ENCODE results near the gene DIRAS1. TPM values are rescaled to one million over a fixed set of nuclear protein-coding genes. Genes with fewer than 3 reads are reported as not detected.

DIRAS1 gene
- total RNA-seq, 1 experiment from 2014 or later = 18.5 TPM

DNA sequence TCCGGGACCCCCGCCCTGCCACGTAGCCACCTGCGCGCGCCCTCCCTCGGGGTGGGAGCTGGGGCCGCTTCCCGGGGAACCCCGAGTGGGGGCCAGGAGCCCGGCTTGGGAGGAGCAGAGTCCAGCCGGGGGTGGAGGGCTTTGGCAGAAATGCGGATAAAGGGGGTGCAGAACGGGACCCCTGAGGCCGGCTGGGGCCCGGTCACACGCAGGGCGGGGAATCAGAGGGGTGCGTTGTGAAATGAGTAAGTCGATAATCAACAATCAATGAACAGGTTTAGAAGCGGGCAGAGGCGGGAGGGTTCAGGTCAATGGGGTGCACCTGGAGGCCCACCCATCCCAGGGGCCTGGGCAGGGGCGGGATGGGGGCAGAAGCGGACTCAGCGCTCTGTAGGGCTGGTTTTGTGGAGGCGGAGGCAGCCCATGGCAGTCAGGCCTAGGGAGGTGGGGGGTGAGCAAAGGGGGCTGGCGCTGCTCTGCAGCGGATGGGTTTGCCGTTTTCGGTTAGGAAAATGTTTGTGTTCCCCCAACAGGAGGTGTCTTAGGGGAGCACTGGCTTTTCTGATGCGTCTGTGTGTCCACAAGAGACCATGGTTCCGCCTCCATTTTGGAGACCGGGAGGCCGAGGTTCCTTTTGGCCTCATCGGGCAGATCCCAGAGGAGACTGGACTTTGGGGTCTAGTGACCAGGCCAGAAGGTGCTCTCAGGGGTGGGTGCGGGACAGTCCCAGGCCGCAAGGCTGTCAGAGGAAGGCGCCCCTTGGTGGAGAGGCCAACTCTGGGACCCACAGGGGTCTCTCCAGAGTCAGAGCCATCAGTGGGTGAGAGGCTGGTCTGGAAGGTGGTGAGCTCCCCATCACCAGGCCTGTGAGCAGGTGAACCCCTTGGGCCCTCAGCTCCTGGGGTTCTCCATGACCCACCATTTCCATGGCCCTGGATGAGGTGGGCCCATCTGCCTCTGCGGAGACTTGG is 683 bp upstream of the DIRAS1 start:
- in situ Hi-C loops (cut with HindIII; ENCODE audit: low pct_unique_long_range_greater_than_20kb, low sequenced_read_pairs) = no loop called here

DNA sequence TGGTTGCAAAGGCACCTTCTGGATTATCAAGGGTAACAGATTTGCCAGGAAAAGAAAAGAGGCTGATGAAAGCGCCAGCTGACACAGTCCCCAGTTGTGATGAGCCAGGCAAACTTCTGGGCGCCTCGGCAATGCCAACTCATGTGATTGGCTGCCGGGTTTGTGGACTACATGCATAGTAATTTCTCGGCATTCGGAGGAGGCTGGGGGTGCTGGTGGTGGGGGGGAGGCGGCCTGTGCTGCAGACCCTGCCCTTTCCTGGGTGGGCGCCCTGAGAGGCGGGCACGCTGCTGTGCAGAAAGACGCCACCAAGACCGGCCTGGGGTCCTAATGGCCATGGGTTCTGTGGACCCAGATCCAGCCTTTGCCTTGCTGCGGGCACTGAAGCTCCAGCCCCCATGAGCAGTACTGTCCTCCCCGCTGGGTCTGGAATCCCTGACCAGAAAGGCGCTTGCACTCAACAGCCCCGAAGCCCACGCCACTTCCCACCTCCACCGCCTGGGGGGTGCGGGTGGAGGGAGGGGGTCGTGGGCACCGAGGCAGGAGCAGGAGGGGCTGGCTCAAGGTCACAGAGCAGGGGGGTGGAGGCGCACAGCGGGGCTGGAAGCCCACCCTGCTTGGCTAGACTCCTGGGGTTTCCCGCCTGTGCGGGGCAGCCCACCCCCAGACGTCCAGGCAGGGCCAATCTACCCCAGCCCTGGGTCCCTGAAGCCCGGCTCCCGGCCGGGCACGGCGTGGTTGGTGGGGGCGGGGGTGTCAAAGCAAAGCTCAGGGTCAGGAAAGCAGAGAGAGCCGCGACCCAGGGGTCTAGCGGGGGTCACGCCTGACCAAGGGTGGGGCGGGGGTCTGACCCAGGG is 1.0 kb downstream of the DIRAS1 start:
- POLR2A ChIA-PET = no interaction called here
- no peak for TF ChIP-seq POLR2AphosphoS5 (IDR thresholded peaks at IDR 0.05; ENCODE audit: low read depth, low read length)
- Histone ChIP-seq H3K36me3 (ENCODE audit: control insufficient read depth, insufficient read depth, low read length) (no peaks in the 10 kb centered on the region), H3K27ac (ENCODE audit: low read length) (no peak overlapping the region), H3K27me3 (ENCODE audit: control insufficient read depth, insufficient read depth, low read length) (no peaks in the 10 kb centered on the region), H3K9me3 (ENCODE audit: control insufficient read depth, insufficient read depth, low read depth, low read length) (no peaks in the 10 kb centered on the region), H3K4me1 (ENCODE audit: control insufficient read depth, insufficient read depth, low read length) (peaks cover 15% of the 10 kb centered on the region), H3K4me3 (ENCODE audit: low read depth in 2 of 2, low read length in 2 of 2) (peak overlapping the region; percentile 38 to 43)
- ATAC-seq = 0 out of 2 replicates have a peak, but pooled peaks have one; percentile 39
- CTCF ChIA-PET = no interaction called here
- BruUV-seq (replicated peaks) = no TSS peak
- DNase-seq (ENCODE audit: low read depth, low spot score) = no peak
- intact Hi-C loops (cut with micrococcal nuclease; ENCODE audit: unreplicated experiment) (no loop called here), in situ Hi-C loops (cut with HindIII; ENCODE audit: low pct_unique_long_range_greater_than_20kb, low sequenced_read_pairs) (no loop called here)

More for the DNA sequence above, 683 bp upstream of the DIRAS1 start:
- no peak for ATAC-seq
- no peaks in the 10 kb centered on the region for H3K27me3 ChIP-seq (ENCODE audit: control insufficient read depth, insufficient read depth, low read length)
- no TSS peak for BruUV-seq (replicated peaks)
- no peak for DNase-seq (ENCODE audit: low read depth, low spot score)
- TF ChIP-seq SIN3A (IDR thresholded peaks at IDR 0.05; ENCODE audit: borderline replicate concordance, insufficient read depth, low read depth, low read length) (no peak), TCF7L2 (IDR thresholded peaks at IDR 0.05; ENCODE audit: low read depth, low read length) (no peak), POLR2AphosphoS5 (IDR thresholded peaks at IDR 0.05; ENCODE audit: low read depth, low read length) (no peak)
- TF ChIP-seq, protein P1, sequence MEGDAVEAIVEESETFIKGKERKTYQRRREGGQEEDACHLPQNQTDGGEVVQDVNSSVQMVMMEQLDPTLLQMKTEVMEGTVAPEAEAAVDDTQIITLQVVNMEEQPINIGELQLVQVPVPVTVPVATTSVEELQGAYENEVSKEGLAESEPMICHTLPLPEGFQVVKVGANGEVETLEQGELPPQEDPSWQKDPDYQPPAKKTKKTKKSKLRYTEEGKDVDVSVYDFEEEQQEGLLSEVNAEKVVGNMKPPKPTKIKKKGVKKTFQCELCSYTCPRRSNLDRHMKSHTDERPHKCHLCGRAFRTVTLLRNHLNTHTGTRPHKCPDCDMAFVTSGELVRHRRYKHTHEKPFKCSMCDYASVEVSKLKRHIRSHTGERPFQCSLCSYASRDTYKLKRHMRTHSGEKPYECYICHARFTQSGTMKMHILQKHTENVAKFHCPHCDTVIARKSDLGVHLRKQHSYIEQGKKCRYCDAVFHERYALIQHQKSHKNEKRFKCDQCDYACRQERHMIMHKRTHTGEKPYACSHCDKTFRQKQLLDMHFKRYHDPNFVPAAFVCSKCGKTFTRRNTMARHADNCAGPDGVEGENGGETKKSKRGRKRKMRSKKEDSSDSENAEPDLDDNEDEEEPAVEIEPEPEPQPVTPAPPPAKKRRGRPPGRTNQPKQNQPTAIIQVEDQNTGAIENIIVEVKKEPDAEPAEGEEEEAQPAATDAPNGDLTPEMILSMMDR (IDR thresholded peaks at IDR 0.05) = no peak
- TF ChIP-seq, protein P2, sequence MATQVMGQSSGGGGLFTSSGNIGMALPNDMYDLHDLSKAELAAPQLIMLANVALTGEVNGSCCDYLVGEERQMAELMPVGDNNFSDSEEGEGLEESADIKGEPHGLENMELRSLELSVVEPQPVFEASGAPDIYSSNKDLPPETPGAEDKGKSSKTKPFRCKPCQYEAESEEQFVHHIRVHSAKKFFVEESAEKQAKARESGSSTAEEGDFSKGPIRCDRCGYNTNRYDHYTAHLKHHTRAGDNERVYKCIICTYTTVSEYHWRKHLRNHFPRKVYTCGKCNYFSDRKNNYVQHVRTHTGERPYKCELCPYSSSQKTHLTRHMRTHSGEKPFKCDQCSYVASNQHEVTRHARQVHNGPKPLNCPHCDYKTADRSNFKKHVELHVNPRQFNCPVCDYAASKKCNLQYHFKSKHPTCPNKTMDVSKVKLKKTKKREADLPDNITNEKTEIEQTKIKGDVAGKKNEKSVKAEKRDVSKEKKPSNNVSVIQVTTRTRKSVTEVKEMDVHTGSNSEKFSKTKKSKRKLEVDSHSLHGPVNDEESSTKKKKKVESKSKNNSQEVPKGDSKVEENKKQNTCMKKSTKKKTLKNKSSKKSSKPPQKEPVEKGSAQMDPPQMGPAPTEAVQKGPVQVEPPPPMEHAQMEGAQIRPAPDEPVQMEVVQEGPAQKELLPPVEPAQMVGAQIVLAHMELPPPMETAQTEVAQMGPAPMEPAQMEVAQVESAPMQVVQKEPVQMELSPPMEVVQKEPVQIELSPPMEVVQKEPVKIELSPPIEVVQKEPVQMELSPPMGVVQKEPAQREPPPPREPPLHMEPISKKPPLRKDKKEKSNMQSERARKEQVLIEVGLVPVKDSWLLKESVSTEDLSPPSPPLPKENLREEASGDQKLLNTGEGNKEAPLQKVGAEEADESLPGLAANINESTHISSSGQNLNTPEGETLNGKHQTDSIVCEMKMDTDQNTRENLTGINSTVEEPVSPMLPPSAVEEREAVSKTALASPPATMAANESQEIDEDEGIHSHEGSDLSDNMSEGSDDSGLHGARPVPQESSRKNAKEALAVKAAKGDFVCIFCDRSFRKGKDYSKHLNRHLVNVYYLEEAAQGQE (IDR thresholded peaks at IDR 0.05; ENCODE audit: insufficient read depth in 1 of 2, low read depth in 2 of 2, low read length in 1 of 2) = no peak
- H3K27ac ChIP-seq (ENCODE audit: low read length) = no peak overlapping the region
- peak overlapping the region; percentile 40 to 44; a peak in 3 of 4 replicates for H3K4me3 ChIP-seq (ENCODE audit: low read depth in 2 of 2, low read length in 2 of 2)
- peaks cover 15% of the 10 kb centered on the region for H3K4me1 ChIP-seq (ENCODE audit: control insufficient read depth, insufficient read depth, low read length)
- H3K36me3 ChIP-seq (ENCODE audit: control insufficient read depth, insufficient read depth, low read length) = no peaks in the 10 kb centered on the region
- POLR2A ChIA-PET = no interaction called here
- H3K9me3 ChIP-seq (ENCODE audit: control insufficient read depth, insufficient read depth, low read depth, low read length) = no peaks in the 10 kb centered on the region
- CTCF ChIA-PET = no interaction called here
- intact Hi-C loops (cut with micrococcal nuclease; ENCODE audit: unreplicated experiment) = no loop called here

Data from Panc1 (cell line).